Glomerular visceral epithelial cell (primary cell): ENCODE data around the gene AGPAT4.

ENCODE experiments used
- DNase-seq: peaks from one replicate; pipeline ENCODE4 v3.0.0-alpha.2; 2016; ENCODE audit errors: extremely low spot score

AGPAT4 gene

GRCh38 chr6:161255518-161255917 is 18.3 kb downstream of the AGPAT4 start:
- no peak for DNase-seq

GRCh38 chr6:161254464-161255253 is 19.2 kb downstream of the AGPAT4 start:
- no peak for DNase-seq

GRCh38 chr6:161254126-161254463 is 19.8 kb downstream of the AGPAT4 start:
- DNase-seq, result no peak

- DNase-seq, result no peak
Measured at GRCh38 chr6:161251345-161251744, 22.5 kb downstream of the AGPAT4 start.

- no peak for DNase-seq
Measured at GRCh38 chr6:161249327-161249726, 24.5 kb downstream of the AGPAT4 start.

GRCh38 chr6:161246725-161247124 is 27.1 kb downstream of the AGPAT4 start:
- no peak for DNase-seq

GRCh38 chr6:161245363-161245762 is 28.5 kb downstream of the AGPAT4 start:
- DNase-seq, result no peak

- no peak for DNase-seq
Measured at GRCh38 chr6:161244725-161245124, 29.1 kb downstream of the AGPAT4 start.

GRCh38 chr6:161242779-161243693 is 30.8 kb downstream of the AGPAT4 start:
- DNase-seq, result no peak

GRCh38 chr6:161242113-161242512 is 31.7 kb downstream of the AGPAT4 start:
- no peak for DNase-seq

GRCh38 chr6:161239001-161239400 is 34.9 kb downstream of the AGPAT4 start:
- no peak for DNase-seq

- no peak for DNase-seq
Measured at GRCh38 chr6:161238500-161238899, 35.4 kb downstream of the AGPAT4 start.

GRCh38 chr6:161238081-161238480 is 35.8 kb downstream of the AGPAT4 start:
- peak; percentile 65 for DNase-seq

GRCh38 chr6:161237176-161237575 is 36.7 kb downstream of the AGPAT4 start:
- no peak for DNase-seq

GRCh38 chr6:161235776-161236633 is 37.9 kb downstream of the AGPAT4 start:
- no peak for DNase-seq

- peak; percentile 88 for DNase-seq
Measured at GRCh38 chr6:161233986-161234661, 39.7 kb downstream of the AGPAT4 start.

GRCh38 chr6:161232467-161232866 is 41.4 kb downstream of the AGPAT4 start:
- DNase-seq, result no peak

- DNase-seq, result no peak
Measured at GRCh38 chr6:161232010-161232409, 41.9 kb downstream of the AGPAT4 start.

- no peak for DNase-seq
Measured at GRCh38 chr6:161230339-161230738, 43.5 kb downstream of the AGPAT4 start.

- DNase-seq, result peak; percentile 84
Measured at GRCh38 chr6:161228921-161229591, 44.8 kb downstream of the AGPAT4 start.

GRCh38 chr6:161228096-161228495 is 45.8 kb downstream of the AGPAT4 start:
- no peak for DNase-seq
